OCI-LY1 (cell line): Measurements from ENCODE around the gene SLC28A1.

ENCODE experiments used
- H2AFZ ChIP-seq: fragments of 200-600 bp; sonication (generic), shearing (Covaris generic); 2 replicates; pipeline ENCODE4 v1.6.0; 2014; ENCODE audit warnings: antibody characterized with exemption, mild to moderate bottlenecking, low read length
- H3F3A ChIP-seq: fragments of 200-600 bp; sonication (generic), shearing (Covaris generic); 2 replicates; pipeline ENCODE4 v1.6.0; 2014; ENCODE audit warnings: mild to moderate bottlenecking, antibody characterized with exemption, low read length, moderate library complexity; ENCODE audit not compliant: insufficient read depth
- H3K27ac ChIP-seq: fragments of 200-600 bp; sonication (generic); 2 replicates; pipeline ENCODE4 v1.5.1; 2014; ENCODE audit warnings: low read length, mixed run types, mild to moderate bottlenecking, low read depth; ENCODE audit not compliant: poor library complexity, severe bottlenecking
- H3K27me3 ChIP-seq: fragments of 200-600 bp; sonication (generic); 2 replicates; pipeline ENCODE4 v1.6.0; 2014; ENCODE audit warnings: antibody characterized with exemption, mild to moderate bottlenecking, low read length, moderate library complexity; ENCODE audit not compliant: insufficient read depth
- H3K36me3 ChIP-seq: fragments of 200-600 bp; sonication (generic); 2 replicates; pipeline ENCODE4 v1.6.1; 2014; ENCODE audit warnings: mild to moderate bottlenecking, antibody characterized with exemption, low read length, moderate library complexity, mixed read lengths; ENCODE audit not compliant: insufficient read depth
- H3K4me1 ChIP-seq: fragments of 200-600 bp; sonication (generic); 2 replicates; pipeline ENCODE4 v1.5.1; 2014; ENCODE audit warnings: mild to moderate bottlenecking, low read length, moderate library complexity; ENCODE audit not compliant: insufficient read depth, severe bottlenecking
- H3K4me2 ChIP-seq: fragments of 200-600 bp; sonication (generic), shearing (Covaris generic); 2 replicates; pipeline ENCODE4 v1.6.1; 2014; ENCODE audit warnings: low read length
- H3K4me3 ChIP-seq: fragments of 200-600 bp; sonication (generic); 2 replicates; pipeline ENCODE4 v1.5.1; 2014; ENCODE audit warnings: low read length, low read depth, mild to moderate bottlenecking, mixed read lengths; ENCODE audit not compliant: poor library complexity, severe bottlenecking
- H3K79me2 ChIP-seq: fragments of 200-600 bp; shearing (Covaris generic); 2 replicates; pipeline ENCODE4 v1.6.1; 2016; ENCODE audit warnings: mixed run types, low read length, mixed read lengths; ENCODE audit not compliant: insufficient read depth
- H3K9ac ChIP-seq: fragments of 200-600 bp; sonication (generic), shearing (Covaris generic); 2 replicates; pipeline ENCODE4 v1.6.1; 2014; ENCODE audit warnings: mild to moderate bottlenecking, low read length, mixed read lengths
- H3K9me2 ChIP-seq: fragments of 200-600 bp; sonication (generic), shearing (Covaris generic); 2 replicates; pipeline ENCODE4 v1.6.1; 2014; ENCODE audit warnings: low read depth, mild to moderate bottlenecking, low read length, mixed read lengths
- H3K9me3 ChIP-seq: fragments of 200-600 bp; shearing (Covaris generic); 2 replicates; pipeline ENCODE4 v1.6.1; 2014; ENCODE audit warnings: low read length, mixed read lengths
- H4K20me1 ChIP-seq: fragments of 200-600 bp; sonication (generic), shearing (Covaris generic); 2 replicates; pipeline ENCODE4 v1.6.0; 2016; ENCODE audit warnings: mild to moderate bottlenecking, low read length; ENCODE audit not compliant: insufficient read depth
- CTCF ChIP-seq: fragments of 200-600 bp; sonication (generic), shearing (Covaris generic); IDR thresholded peaks from 2 replicates; pipeline ENCODE4 v1.5.1; 2017; ENCODE audit warnings: mild to moderate bottlenecking, antibody characterized with exemption, low read length, moderate library complexity, mixed read lengths
- EZH2 ChIP-seq: fragments of 200-600 bp; sonication (generic), shearing (Covaris generic); IDR thresholded peaks from 2 replicates; pipeline ENCODE4 v1.8.0; 2017; ENCODE audit warnings: borderline replicate concordance, mixed run types, mild to moderate bottlenecking, antibody characterized with exemption, low read length, moderate library complexity, mixed read lengths

SLC28A1 gene

GRCh38 chr15:84940399-84940798, 55.9 kb downstream of the SLC28A1 start:
- TF ChIP-seq EZH2 (no peak), CTCF (no peak)
- Histone ChIP-seq H3K4me1 (no peaks in the 10 kb centered on the region), H3K4me2 (no peak overlapping the region), H3K9ac (no peak overlapping the region), H3K27me3 (no peaks in the 10 kb centered on the region), H2AFZ (no peak overlapping the region), H3K27ac (no peak overlapping the region), H3K79me2 (no peaks in the 10 kb centered on the region), H3F3A (no peaks in the 10 kb centered on the region), H3K36me3 (no peaks in the 10 kb centered on the region), H3K9me2 (no peaks in the 10 kb centered on the region), H3K9me3 (no peaks in the 10 kb centered on the region), H3K4me3 (no peak overlapping the region), H4K20me1 (no peaks in the 10 kb centered on the region)

- Histone ChIP-seq H3K27me3 (peaks cover 2% of the 10 kb centered on the region; the same call in 1 of the 2 replicates), H3K9me3 (no peaks in the 10 kb centered on the region), H3K4me1 (no peaks in the 10 kb centered on the region), H3K4me3 (no peak overlapping the region), H2AFZ (no peak overlapping the region), H3K36me3 (no peaks in the 10 kb centered on the region), H3K4me2 (no peak overlapping the region), H3K9me2 (no peaks in the 10 kb centered on the region), H3K79me2 (no peaks in the 10 kb centered on the region), H4K20me1 (no peaks in the 10 kb centered on the region), H3F3A (no peaks in the 10 kb centered on the region), H3K9ac (no peak overlapping the region), H3K27ac (no peak overlapping the region)
- TF ChIP-seq EZH2 (no peak), CTCF (no peak)
Observed at GRCh38 chr15:84942456-84942855, 58.0 kb downstream of the SLC28A1 start.

- H3K4me2 ChIP-seq: no peak overlapping the region
- H3K27me3 ChIP-seq: peaks cover 2% of the 10 kb centered on the region; the same call in 1 of the 2 replicates
- H3K4me3 ChIP-seq: no peak overlapping the region
- no peak for TF ChIP-seq CTCF
- TF ChIP-seq EZH2: no peak
- H3K9me3 ChIP-seq: no peaks in the 10 kb centered on the region
- no peaks in the 10 kb centered on the region for H3F3A ChIP-seq
- H3K9me2 ChIP-seq: no peaks in the 10 kb centered on the region
- no peaks in the 10 kb centered on the region for H3K4me1 ChIP-seq
- H3K36me3 ChIP-seq: no peaks in the 10 kb centered on the region
- H2AFZ ChIP-seq: no peak overlapping the region
- no peak overlapping the region for H3K9ac ChIP-seq
- no peaks in the 10 kb centered on the region for H3K79me2 ChIP-seq
- no peaks in the 10 kb centered on the region for H4K20me1 ChIP-seq
- no peak overlapping the region for H3K27ac ChIP-seq
Observed at GRCh38 chr15:84944311-84944710, 59.8 kb downstream of the SLC28A1 start.
